HG03060 (cell line): ENCODE data around the gene SLIT3.

Experiments
- ATAC-seq: cut with Tn5 transposase; IDR thresholded peaks from one replicate; pipeline ENCODE4 v1.9.1; 2021; ENCODE audit warnings: low read depth, moderate number of reproducible peaks; ENCODE audit not compliant: unreplicated experiment

Gene SLIT3

DNA sequence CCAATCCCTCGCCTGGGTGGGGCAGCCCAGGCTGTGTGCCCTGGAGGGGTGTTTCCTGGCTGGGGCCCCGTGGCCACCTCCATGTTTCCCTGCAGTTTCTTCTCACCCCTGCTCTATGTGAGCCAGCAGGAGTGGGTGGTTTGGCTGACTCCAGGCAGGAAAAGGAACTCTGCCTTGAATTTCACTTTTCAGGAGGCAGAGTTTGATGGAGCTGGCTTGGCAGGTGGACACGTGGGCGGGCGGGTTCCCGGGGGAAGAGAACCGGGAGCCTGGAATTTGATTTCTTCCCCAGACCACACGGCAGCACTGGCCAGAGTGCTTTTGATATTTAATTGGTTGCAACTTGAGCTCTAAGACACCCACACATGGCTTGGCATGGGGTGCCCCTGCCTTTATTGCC lies 601.9 kb downstream of the SLIT3 start:
- ATAC-seq: no peak

DNA sequence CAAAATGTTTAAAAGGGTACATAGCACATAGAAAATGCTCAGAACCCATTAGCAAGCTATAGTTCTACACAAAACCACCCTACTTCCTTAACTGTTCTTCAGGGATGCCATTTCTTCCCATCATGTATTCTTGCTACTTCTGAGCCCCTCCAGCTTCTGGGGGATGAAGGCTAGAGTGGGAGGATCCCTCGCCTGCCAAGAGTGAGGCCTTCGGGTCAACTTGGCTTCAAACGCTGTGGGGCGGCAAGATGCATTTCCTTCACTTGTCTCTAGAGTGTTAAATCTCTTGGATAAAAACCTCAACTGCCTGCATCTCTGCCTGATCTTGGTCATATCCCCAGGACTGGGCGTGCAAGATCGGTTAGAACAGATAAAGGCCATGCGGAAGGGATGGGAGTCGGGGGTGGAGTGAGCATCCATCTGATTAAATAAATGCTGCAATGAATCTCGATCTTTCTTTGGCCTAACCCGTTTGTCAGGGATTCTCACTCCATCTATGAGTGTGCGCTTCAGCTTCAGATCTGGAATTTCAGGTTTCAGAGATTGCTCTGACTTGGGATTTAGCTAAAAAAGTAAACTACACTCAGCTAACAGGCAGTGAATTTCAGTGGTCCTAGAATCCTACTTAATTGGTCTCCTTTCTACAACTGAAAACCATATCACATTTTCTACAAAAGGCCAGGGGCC lies 603.8 kb downstream of the SLIT3 start:
- ATAC-seq: no peak

GRCh38 chr5:168696611-168697010 lies 604.3 kb downstream of the SLIT3 start:
- no peak for ATAC-seq

DNA sequence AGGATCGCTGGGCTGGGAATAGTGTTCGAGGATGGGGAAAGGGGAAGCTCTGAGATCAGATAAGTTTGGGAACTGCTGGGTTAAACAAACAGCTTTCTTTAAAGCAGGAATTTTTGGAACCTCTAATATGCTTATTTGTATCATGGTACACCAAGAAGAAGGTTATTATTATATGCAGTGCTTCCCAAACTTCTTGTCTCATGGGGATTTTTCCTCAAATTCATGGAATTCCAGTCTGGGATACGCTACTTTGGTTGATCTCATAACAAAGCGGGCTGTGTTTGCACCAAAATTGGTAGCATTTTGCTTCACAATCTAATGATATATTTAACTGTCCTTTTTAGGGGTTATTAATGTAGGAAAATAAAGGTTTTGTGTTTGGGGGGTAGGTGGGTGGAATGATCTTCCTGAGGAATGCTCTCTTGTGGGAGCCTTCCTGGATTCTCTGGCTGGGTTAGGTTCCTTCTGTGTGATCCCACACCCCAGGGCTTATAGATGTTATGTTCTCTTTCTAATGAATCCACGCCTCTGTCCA lies 605.6 kb downstream of the SLIT3 start:
- ATAC-seq: no peak

GRCh38 chr5:168694289-168694688 lies 606.6 kb downstream of the SLIT3 start:
- no peak for ATAC-seq

DNA sequence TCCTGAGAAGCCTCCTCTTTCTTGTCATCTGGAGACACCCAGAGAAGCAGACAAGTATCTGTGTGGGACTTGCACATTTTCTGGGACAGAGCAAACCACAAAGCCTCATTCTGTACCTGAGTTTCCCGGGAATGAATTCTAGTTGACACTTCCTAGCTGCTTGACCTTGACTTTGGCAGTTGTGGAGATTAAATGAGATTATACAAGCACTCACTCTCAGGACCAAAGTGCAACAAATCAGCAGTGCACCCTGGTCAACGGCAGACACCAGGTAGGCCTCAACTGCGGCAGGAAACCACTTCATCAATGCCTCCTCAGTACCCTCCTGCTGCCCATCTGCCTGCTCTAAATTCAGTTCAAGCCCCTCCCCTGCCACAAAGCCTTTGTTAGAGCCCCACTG lies 607.1 kb downstream of the SLIT3 start:
- ATAC-seq: no peak

GRCh38 chr5:168693297-168693696 lies 607.6 kb downstream of the SLIT3 start:
- ATAC-seq: no peak

DNA sequence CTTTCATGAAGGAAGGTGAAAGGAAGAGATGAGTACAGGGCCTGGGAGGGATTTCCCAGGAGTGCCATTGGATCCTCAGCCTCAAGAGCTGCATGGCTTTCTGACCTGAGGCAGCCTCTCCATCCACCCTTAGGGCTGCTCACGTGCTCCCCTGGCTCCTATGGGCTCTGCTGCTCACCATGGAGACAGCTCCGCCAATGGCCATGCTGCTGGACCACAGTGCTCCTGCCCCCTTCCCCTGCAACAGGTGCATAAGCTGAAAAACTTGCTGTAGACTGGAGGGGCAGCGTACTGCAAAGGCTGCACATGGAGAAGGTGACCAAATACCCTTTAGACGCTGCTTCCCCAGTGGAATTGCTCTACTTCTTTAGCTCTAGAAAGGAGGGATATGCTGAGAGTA lies 609.0 kb downstream of the SLIT3 start:
- ATAC-seq: no peak

DNA sequence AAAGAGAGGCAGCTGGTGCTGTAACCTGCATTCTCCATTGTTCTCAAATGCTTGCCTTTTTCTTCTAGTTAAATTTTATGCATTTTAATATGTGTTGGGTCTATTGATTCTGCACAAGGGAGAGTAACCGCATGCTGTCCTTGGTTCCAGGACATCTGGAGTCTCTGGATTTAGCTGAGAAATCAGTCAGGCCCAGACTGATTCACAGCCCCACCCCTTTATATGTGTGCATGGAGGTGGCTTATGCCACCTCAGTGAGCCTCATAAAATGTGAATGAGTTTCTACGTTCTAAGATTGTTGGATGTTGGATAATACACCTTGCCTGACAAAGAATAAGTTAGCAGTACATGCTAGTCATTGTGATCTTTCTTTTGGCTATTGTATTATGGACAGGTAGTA lies 611.7 kb downstream of the SLIT3 start:
- ATAC-seq: no peak

DNA sequence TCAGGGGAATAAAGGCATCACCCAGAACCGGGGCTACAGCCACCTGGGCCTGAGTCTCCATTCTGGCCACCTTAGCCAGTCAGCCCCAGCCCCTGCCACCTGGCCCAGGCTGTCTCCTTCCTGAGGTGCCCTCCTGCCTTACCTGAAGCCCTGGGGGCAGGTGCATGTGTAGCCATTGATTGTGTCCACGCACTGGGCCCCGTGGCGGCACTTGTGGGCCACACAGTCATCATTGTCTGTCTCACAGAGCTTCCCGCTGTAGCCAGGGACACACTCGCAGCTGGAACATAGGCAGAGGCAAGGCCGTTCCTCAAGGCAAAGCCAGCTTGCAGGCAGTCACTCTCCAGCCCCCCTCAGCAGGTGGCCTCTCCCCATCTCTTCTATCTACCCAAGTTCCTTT lies 614.1 kb downstream of the SLIT3 start:
- ATAC-seq: no peak

GRCh38 chr5:168685566-168685965 lies 615.4 kb downstream of the SLIT3 start:
- ATAC-seq: no peak

DNA sequence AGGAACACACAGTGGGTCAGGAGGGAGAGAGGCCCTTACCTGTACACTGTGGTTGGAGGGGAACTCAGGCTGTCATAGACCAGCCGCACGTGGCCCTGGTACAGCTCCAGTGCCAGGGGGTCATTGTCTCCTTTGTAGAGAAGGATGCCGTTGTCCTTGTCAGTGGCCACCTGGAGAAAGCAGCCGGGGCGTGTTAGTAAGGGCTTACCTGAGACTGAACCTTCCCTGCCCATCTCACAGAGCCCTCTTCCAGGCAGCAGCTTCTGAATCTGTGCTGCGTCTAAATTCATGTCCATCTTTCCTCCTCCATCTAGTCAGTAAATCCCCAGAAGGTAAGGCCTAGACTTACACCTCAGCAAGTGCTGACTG lies 617.0 kb downstream of the SLIT3 start:
- no peak for ATAC-seq

- no peak for ATAC-seq
Observed at GRCh38 chr5:168683247-168683926, 617.6 kb downstream of the SLIT3 start.

DNA sequence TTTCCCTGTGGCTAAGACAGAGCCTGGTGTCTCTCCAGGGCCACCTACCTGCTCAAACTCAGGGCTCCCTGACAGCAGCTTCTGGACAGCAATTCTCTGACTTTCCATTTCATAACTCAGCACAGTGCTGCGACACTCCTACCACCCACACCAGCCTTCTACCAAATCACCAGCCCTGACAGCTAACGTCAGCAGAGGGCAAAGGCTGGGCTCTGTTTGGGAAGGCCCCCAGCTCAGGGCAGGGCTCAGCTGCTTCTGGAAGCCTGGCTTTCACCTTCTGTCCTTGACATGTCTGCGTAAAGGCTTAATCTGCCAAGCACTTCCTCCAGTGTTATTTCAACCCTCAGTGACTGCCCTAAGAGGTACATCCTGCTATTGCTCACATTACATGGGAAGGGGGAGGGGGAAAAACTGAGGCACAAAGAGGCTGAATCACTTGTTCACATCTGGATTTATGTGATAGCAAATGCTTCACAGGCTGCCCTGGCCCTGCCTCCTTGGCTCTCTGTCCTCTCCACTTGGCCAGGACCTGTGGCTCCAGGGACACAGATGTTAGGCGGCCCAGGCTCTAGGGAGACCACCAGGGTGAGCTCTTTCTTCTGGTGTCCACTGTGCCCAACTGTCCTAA lies 619.3 kb downstream of the SLIT3 start:
- ATAC-seq: no peak

- no peak for ATAC-seq
Observed at GRCh38 chr5:168680395-168680794, 620.5 kb downstream of the SLIT3 start.

DNA sequence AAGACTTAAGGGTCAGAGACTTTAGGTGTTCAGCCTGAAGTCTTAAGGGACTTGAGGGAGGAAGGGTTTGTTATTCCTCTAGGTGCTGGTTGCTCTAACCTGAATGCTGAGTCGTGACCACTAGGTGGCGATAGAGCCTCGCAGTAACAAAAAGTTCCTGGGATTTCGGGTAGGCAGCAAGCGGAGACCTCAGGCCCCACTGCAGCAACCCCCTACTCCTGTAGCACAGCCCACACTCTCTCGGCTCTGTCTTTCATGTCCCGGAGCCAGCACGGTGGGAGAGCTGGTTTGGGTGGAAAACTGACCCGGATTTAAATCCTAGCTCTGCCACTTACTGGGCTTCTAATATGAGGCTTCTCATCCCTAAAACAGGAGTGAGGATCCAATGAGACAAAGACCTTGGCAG lies 621.4 kb downstream of the SLIT3 start:
- no peak for ATAC-seq

GRCh38 chr5:168676501-168676900 lies 624.4 kb downstream of the SLIT3 start:
- no peak for ATAC-seq

DNA sequence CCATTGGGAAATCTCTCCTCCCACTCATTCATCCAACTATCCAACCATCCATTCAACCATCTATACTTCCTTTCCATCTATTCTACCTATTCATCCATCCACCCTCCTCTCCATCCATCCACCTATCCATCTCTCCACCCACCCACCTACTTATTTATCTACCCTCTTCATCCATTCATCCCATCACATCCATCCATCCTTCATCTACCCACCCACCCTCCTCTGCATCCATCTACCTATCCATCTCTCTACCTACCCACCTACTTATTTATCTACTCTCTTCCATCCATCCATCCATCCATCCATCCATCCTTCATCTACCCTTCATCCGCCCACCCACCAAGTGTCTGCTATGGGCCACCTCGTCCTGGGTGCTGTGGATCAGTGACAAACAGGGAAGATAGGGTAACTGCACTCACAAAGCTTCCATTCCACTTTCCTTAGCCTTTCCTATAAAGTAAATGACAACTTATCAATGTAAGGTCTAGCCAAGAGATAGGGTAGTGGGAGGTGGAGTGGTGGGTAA lies 625.0 kb downstream of the SLIT3 start:
- ATAC-seq: no peak

DNA sequence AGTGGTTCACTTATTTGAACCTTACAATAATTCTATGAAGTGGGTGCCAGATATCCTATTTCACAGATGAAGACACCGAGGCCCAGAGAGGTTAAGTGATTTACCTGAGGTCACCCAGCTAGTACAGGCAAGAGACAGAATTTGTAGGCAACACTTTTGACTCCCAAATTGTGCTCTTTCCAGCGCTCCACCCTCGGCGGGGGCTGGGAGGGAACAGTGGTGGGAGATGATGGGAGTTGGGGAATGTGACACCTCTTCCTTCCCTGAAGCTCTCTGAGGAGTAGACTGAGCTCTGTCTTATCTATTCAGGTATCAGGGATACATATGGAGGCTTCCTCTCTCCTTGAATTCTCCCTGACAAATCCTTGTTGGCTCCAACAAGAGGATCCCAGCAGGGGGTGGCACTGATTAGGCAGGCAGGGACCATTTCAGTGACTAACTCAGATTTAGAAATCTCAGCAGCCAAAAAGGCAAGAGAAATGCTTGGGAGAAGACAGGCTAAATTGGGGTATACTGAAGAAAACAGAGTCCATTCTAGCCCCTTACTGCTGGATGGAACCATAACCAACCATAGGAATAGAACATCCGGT lies 626.0 kb downstream of the SLIT3 start:
- ATAC-seq: no peak

- no peak for ATAC-seq
Observed at GRCh38 chr5:168672888-168673287, 628.1 kb downstream of the SLIT3 start.

- ATAC-seq: no peak
Observed at GRCh38 chr5:168672016-168672415, 628.9 kb downstream of the SLIT3 start.
